AG10803 (cell line): Measurements from ENCODE around the gene ESRRG.
A peak's percentile ranks its signal among the peaks of the same experiment; 100 is the strongest.

ENCODE experiments used
- DNase-seq: peaks from one replicate; pipeline ENCODE4 v3.0.0; 2010; ENCODE audit warnings: low read depth
- H3K4me3 ChIP-seq: 2 replicates; pipeline ENCODE4 v1.5.1; 2011; ENCODE audit warnings: mild to moderate bottlenecking, low read length, control low read depth
- CTCF ChIP-seq: conservative IDR thresholded peaks from 2 replicates; pipeline ENCODE4 v1.5.1; 2011; ENCODE audit warnings: mild to moderate bottlenecking, low read length, control low read depth, inconsistent platforms

ESRRG gene

DNA sequence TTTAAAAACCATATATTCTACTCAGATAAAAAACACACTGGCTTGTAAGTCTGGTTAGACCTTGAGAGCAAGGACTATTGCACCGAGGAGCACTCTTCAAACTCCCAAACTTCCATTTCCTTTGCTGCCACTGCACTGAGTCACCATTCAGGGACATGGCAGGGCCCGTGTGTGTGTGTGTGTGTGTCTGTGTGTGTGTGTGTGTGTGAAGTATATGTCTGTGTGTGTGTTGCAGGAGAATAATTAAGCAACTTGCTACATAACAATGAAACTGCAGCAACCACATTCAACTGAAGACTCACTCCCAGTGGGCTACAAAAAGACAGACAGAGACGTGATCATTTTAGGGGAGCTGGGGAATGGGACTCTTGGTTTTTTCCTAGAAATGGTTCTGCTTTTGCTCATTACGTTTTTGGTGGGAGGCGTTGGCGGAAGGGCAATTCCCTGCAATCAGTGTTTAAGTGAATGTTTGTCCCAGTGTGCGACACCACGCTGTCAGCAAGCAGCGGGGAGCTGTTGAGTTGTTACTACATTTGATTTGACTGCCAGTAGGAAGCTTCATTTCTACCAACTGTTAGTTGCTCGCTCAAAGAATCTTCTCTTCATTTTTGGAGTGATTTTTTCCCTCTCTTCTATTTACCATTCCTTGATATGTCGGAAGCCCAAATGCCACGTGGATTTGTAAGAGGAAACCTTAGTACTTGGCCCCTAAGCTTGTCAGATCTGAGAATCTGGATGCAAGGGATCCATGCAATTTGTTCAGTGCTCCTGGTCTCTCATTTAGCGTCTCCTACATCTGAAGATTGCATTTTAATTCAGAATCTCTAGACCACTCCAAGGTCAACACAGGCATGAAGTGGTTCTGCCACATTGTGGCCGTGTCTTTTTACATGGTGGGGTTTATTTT is 36.1 kb downstream of the ESRRG start:
- TF ChIP-seq CTCF, result no peak
- DNase-seq, result peak; percentile 7

DNA sequence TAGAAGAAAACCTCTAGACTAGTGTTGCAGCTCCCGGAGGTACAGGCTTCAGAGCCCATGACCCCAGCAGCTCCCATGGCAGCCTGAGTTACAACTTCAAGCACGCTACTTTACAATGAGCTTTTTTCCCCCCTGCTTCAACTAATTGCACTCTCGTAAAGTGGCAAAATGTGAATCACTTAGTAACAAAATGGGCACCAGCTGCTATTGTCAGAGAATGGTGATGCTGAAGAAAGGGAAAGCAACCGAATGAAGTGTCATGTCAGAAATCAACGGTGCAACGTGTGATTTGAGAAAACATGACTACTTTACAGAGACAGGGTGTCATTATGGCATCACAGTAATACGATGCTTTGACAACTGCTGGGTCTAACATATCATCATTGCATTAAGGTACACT is 40.5 kb downstream of the ESRRG start:
- no peak for TF ChIP-seq CTCF
- no peak for DNase-seq
- no peak overlapping the region for H3K4me3 ChIP-seq

More for the DNA sequence above, 36.1 kb downstream of the ESRRG start:
- H3K4me3 ChIP-seq, result no peak overlapping the region

GRCh38 chr1:216679108-216679507 is 44.1 kb downstream of the ESRRG start:
- H3K4me3 ChIP-seq, result no peak overlapping the region

DNA sequence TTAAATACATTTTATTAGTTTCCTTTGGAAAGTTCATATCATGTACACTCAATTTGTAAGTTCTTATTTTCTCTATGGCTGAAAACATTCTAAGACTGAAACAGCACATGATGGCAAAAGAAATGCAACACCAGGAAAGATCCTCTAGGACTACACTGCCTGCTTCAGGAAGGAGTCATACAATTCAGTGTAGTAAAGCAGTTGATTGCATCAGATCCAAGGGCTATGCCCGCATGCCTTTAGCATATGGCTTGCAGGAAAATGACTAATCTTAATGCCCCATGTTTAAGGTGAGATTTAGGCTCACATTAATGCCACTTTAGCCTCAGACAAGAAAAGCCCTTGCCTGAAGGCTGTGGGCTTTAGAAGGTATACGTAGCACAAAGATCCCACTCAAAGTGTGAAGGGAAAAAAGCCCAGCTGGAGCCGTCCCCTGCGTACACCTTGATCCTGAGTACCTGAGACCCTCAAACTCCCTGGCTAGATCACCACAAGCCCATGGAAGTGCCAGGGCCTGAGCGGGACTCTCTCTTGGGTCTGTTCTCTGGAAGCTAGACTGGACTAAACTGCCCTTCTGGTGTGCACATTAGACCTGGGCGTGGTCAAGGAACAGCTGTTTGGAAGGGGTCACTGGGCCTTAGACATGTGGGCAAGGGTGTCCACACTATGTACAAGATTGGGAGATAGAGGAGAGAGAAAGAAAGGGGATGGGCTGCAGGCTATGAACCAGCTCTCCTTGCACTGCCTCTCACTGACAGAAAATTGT is 52.9 kb downstream of the ESRRG start:
- no peak overlapping the region for H3K4me3 ChIP-seq
- DNase-seq, result peak; percentile 7
- TF ChIP-seq CTCF, result no peak

More at GRCh38 chr1:216679108-216679507, 44.1 kb downstream of the ESRRG start:
- no peak for DNase-seq
- TF ChIP-seq CTCF, result no peak

DNA sequence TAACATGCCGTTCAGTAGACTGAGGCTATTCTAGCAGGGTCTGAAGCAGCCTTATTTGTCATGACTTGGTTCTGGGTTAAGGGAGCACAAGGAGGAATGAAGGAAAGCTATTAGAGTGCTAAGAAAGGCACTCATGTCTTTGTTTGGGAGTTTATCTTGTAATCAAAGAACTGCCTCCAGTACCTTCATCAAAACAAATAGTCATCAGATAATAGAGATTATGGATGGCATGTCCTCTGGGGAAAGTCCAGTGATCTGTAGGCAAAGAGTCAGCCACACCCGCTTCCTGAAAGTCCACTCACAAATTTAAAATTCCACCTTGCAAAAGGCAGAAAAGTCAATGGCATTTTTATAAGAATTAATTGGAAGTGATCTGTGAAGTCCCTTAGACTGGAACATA is 56.8 kb downstream of the ESRRG start:
- DNase-seq, result no peak
- TF ChIP-seq CTCF, result no peak
- no peak overlapping the region for H3K4me3 ChIP-seq

GRCh38 chr1:216665856-216666255 is 57.4 kb downstream of the ESRRG start:
- no peak overlapping the region for H3K4me3 ChIP-seq
- no peak for DNase-seq
- TF ChIP-seq CTCF, result no peak
